GM19035 (cell line): ENCODE measurements around the gene FGF14.

Source experiments
- ATAC-seq: cut with Tn5 transposase; IDR thresholded peaks from one replicate; pipeline ENCODE4 v1.9.1; 2021; ENCODE audit not compliant: unreplicated experiment

Gene FGF14

DNA sequence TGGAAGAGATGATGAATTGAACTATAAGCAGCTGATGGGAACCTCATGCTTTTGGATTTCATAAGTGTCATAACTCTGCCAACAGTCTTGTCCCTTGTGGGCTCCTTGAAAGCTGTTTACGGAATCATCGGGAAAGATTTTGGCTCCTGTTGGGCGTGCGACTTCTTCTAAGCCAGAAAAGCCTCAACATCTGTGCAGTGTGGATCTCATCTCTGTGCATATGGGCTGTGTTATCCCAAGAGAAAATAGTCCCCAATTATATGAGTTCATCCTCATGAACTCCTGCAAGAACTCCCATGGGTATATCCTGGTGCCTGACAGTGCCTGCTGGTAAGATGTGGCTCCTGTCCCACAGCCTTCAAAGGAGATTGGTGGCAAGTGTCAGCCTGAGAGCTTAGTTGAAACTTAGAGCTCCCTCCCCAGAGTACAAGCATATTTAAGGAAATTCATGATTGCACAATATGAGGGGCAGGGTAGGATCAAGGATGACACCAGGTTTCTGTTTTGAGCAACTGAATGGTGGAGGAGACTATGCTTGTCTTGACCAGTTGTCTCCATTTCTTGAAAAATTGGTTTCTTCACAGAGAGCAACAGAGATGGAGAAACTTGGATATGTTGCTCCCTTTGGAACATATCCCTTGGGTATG lies 705.9 kb downstream of the FGF14 start:
- no peak for ATAC-seq

DNA sequence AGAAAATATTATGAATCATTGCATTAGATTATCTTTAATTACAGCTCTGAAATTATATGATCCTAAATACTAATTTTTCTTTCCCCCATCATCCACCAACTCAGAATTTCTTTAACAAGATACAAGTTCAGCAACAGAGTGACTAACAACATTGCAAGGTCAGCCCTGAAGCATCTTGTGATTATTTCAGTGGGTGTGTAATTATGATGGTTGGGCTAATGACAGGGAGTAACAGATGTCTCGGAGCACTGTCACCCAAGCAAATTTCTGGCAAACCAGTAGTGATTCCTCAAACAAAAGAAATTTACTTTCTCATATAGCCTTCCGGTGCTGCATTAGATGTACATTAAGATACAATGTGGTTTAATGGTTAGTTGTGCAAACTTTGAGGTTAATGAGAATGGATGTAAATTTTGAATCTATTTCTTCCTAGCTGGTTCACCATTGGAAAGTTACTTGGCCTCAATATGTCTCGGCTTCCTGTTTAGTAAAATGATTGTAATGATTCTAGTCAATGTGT lies 710.4 kb downstream of the FGF14 start:
- no peak for ATAC-seq

DNA sequence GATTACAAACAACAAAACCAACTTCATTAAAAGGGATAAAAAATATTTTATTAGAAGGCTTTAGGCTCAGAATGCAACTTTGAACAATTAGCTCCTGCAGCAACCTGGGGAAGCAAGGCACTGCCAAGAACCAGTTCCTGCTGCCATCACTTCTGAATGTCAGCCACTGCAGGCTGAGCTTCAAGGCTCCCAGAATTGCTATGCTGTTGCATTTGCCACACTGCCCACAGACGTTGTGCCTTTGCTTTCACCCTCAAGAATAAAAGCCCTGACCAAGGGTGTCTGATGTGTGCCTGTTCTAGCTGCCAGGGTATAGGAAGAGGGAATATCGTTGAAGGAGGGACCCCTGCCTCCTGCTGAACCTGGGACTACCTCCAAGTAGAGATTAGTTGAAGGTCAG lies 711.0 kb downstream of the FGF14 start:
- no peak for ATAC-seq

DNA sequence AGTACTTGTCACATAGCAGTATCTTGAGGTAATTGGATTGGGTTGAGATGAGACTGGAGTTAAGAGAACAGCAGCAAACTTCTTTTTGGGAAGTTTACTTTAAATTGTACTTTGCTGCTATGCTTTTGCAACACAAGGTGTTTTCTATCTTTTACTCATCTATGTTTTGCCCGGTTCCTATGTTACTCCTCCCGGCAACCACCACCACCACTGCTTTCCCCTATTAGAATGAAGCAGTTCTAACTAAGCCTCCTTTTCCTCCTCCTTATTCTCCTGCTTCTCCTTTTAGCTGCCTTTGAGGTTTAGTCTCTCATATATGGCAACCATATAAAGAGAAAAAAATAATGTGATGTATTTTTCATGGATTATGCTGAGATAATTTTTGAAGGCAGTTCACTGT lies 715.8 kb downstream of the FGF14 start:
- ATAC-seq: no peak

DNA sequence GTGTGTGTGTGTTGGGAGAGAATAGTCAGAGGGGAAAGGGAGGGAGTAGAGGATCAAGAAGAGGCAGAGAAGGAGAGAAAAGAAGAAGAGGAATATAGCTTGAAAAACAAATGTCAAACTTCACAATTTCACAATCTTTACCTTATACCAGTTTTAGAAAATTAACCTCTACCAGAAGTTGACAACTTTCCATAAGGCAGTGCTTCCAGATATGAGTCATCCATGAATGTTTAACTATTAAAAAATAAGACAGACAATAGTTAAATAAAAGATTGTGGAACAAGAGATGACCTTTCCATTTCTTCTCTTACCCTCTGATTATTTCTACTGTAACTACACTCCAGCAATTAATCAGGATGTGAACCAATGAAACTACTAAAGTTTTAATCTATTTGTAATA lies 720.0 kb downstream of the FGF14 start:
- ATAC-seq: no peak

DNA sequence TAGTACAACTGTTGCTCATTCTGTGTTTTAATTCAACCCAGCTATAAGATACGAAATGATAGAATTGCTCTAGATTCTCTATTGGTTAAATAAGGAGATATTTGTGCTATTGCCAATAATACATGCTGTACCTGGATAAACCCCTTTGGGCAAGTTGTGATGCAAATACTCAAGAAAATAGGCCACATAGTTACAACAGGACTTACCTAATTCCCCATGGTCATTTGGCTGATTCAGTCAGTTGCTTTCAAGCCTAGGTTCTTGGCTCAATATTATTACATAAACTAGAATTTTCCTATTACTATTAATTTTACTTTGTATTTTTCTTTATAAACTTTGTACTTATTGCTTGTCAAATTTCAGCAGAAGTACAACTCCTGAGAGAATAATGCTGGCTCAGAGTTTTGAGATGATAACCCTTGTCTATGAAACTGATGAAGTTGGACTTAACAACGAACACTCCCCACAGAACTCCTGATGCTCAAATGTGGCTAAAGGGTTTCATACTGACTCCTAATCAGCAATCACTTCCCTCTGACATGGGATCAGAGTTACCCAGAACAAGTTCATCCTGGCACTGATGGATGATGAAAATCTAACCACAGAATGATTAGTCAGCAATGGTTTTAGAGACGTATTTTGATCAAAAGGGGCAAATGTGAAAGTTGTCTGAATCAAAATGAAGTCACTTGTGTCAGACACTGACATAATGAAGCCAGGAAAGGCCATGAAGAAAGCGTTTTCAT lies 728.3 kb downstream of the FGF14 start:
- ATAC-seq: no peak

DNA sequence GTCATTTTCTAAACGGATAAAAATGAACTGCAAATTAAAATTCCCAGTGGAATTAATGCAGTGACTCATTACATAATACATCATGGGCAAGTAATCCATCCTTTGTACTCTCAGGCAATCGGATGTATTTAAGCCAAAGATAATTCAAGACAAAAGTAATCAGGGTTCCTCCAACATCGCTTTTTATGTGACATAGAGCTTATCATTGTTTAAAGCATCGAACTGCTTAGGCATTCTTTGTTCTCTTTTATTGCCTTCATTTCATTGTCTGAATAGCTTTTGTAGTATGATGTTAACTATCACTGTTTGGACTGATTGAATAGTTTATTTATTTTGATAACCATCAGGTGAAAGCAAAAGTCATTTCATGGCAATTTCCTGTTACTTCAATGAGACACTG lies 740.0 kb downstream of the FGF14 start:
- no peak for ATAC-seq
